Keratinocyte (primary cell): ENCODE results near the gene COMT. TPM values are rescaled to one million over a fixed set of nuclear protein-coding genes. Genes with fewer than 3 reads are reported as not detected.

Source experiments
- DNase-seq: peaks from one replicate; pipeline ENCODE4 v3.0.0-alpha.2; 2011; ENCODE audit warnings: low read depth, missing footprints, low spot score
- FAIRE-seq: peaks from 2 replicates; lab custom pipeline; 2011; peaks lifted over from hg19 to GRCh38; lab: Jason Lieb, UNC
- H2AFZ ChIP-seq: 2 replicates; pipeline ENCODE4 v1.6.0; 2012; ENCODE audit warnings: low read length, control low read depth, inconsistent platforms; ENCODE audit not compliant: control insufficient read depth
- H3K27ac ChIP-seq: 2 replicates; pipeline ENCODE4 v1.5.1; 2011; ENCODE audit warnings: low read length; ENCODE audit not compliant: control insufficient read depth, insufficient read depth
- H3K27me3 ChIP-seq: 3 replicates; pipeline ENCODE4 v1.6.0; 2011; ENCODE audit warnings: low read length; ENCODE audit not compliant: control insufficient read depth, insufficient read depth; ENCODE audit errors: extremely low read depth
- H3K36me3 ChIP-seq, 2 experiments: 2 replicates in 1 of 2; 3 replicates in 1 of 2; pipeline ENCODE4 v1.5.1; 2011; ENCODE audit warnings: low read length in 2 of 2, mild to moderate bottlenecking in 1 of 2; ENCODE audit not compliant: control insufficient read depth in 2 of 2, insufficient read depth in 2 of 2; ENCODE audit errors: extremely low read depth in 1 of 2
- H3K4me1 ChIP-seq: 3 replicates; pipeline ENCODE4 v1.5.1; 2011; ENCODE audit warnings: low read length; ENCODE audit not compliant: control insufficient read depth, insufficient read depth; ENCODE audit errors: extremely low read depth
- H3K4me2 ChIP-seq: 3 replicates; pipeline ENCODE4 v1.6.0; 2011; ENCODE audit warnings: low read depth, low read length; ENCODE audit not compliant: control insufficient read depth, insufficient read depth; ENCODE audit errors: extremely low read depth
- H3K4me3 ChIP-seq, 3 experiments: fragments of 200-600 bp in 1 of 3; sonication (generic) in 1 of 3; 2 replicates in 2 of 3; 3 replicates in 1 of 3; pipeline ENCODE4 v1.5.1; 2011 to 2016; ENCODE audit warnings: low read length in 3 of 3, mild to moderate bottlenecking in 3 of 3, control low read depth in 2 of 3, inconsistent platforms in 1 of 3, low read depth in 1 of 3, mixed read lengths in 1 of 3, mixed run types in 1 of 3, moderate library complexity in 1 of 3; ENCODE audit not compliant: control insufficient read depth in 2 of 3, insufficient read depth in 2 of 3; ENCODE audit errors: extremely low read depth in 1 of 3
- H3K79me2 ChIP-seq: 2 replicates; pipeline ENCODE4 v1.6.0; 2012; ENCODE audit warnings: low read length; ENCODE audit not compliant: control insufficient read depth, insufficient read depth
- H3K9ac ChIP-seq: 3 replicates; pipeline ENCODE4 v1.6.0; 2011; ENCODE audit warnings: low read length; ENCODE audit not compliant: control insufficient read depth, insufficient read depth; ENCODE audit errors: extremely low read depth
- H3K9me1 ChIP-seq: 3 replicates; pipeline ENCODE4 v1.6.0; 2011; ENCODE audit warnings: low read length; ENCODE audit not compliant: control insufficient read depth, insufficient read depth; ENCODE audit errors: extremely low read depth
- H3K9me3 ChIP-seq: 2 replicates; pipeline ENCODE4 v1.5.1; 2012; ENCODE audit warnings: low read depth, low read length; ENCODE audit not compliant: control insufficient read depth
- H4K20me1 ChIP-seq: 3 replicates; pipeline ENCODE4 v1.6.0; 2011; ENCODE audit warnings: low read length; ENCODE audit not compliant: control insufficient read depth, insufficient read depth; ENCODE audit errors: extremely low read depth
- CTCF ChIP-seq, 3 experiments: IDR thresholded peaks in 1 of 3; conservative IDR thresholded peaks in 1 of 3; optimal IDR thresholded peaks in 1 of 3; 2 replicates in 2 of 3; 3 replicates in 1 of 3; pipeline versions ENCODE3 to v1.5.1; 2011; ENCODE audit warnings: low read length in 3 of 3, mild to moderate bottlenecking in 3 of 3, moderate library complexity in 2 of 3, control low read depth in 1 of 3, inconsistent platforms in 1 of 3; ENCODE audit not compliant: insufficient read depth in 2 of 3; ENCODE audit errors: extremely low read depth in 1 of 3
- EZH2 ChIP-seq: IDR thresholded peaks from one replicate; pipeline ENCODE4 v1.6.1; 2012; ENCODE audit warnings: inconsistent platforms, mild to moderate bottlenecking, low read length, moderate library complexity
- dilution Hi-C: fragments of 300-500 bp; cut with MboI; formaldehyde crosslinking; loops from one replicate; pipeline ENCODE4 v1.7.0; 2020; ENCODE audit warnings: low sequenced_read_pairs; ENCODE audit not compliant: extremely low pct_ligation_motif_present
- polyA plus RNA-seq, 5 experiments: library from polyadenylated mRNA; depleted of rRNA in 3 of 5; stranded (reverse) in 3 of 5; stranded (forward) in 1 of 5; unstranded in 1 of 5; fragments of >200 nt; gene quantifications; 1 replicate in 1 of 5; 2 replicates in 3 of 5; 3 replicates in 1 of 5; pipeline versions ENCODE4 v1.2.1 to v1.2.3, GENCODE V29; 2011 to 2012; ENCODE audit warnings: missing spikeins in 2 of 5, low read depth in 1 of 5, low replicate concordance in 1 of 5

The COMT gene
- polyA plus RNA-seq, 1 donor (not counting 4 experiments of a cell fraction or from before 2014, with no cell fraction given): 139 TPM

GRCh38 chr22:19971276-19972124 lies 29.9 kb downstream of the COMT start:
- TF ChIP-seq EZH2 (no peak), CTCF (optimal IDR thresholded peaks at IDR 0.05 in 1 of 3, IDR thresholded peaks at IDR 0.05 in 1 of 3, conservative IDR thresholded peaks at IDR 0.05 in 1 of 3; ENCODE audit: extremely low read depth in 1 of 3, insufficient read depth in 2 of 3, low read length in 3 of 3) (no peak)
- no peak overlapping the region for H3K9ac ChIP-seq
- no peak overlapping the region for H3K27ac ChIP-seq
- peaks cover 12 to 25% of the 10 kb centered on the region in 2 experiments for H3K36me3 ChIP-seq
- peaks cover 3% of the 10 kb centered on the region for H3K9me1 ChIP-seq
- dilution Hi-C loops: no loop called here
- no peak overlapping the region for H2AFZ ChIP-seq
- no peak for DNase-seq
- H3K4me2 ChIP-seq: no peak overlapping the region
- H3K9me3 ChIP-seq: no peaks in the 10 kb centered on the region
- H3K79me2 ChIP-seq: no peaks in the 10 kb centered on the region
- peaks cover 18% of the 10 kb centered on the region for H3K4me1 ChIP-seq
- H3K4me3 ChIP-seq: no peak overlapping the region
- no peak for FAIRE-seq
- H4K20me1 ChIP-seq: peaks cover 5% of the 10 kb centered on the region
- no peaks in the 10 kb centered on the region for H3K27me3 ChIP-seq

GRCh38 chr22:19972251-19972650 lies 30.7 kb downstream of the COMT start:
- no peak for FAIRE-seq
- H3K4me1 ChIP-seq: peaks cover 18% of the 10 kb centered on the region
- DNase-seq: no peak
- H3K27me3 ChIP-seq: no peaks in the 10 kb centered on the region
- no peak overlapping the region for H3K4me2 ChIP-seq
- no peak overlapping the region for H3K27ac ChIP-seq
- no peak overlapping the region for H3K4me3 ChIP-seq
- H2AFZ ChIP-seq: no peak overlapping the region
- peaks cover 3% of the 10 kb centered on the region for H3K9me1 ChIP-seq
- H3K9ac ChIP-seq: no peak overlapping the region
- no peaks in the 10 kb centered on the region for H3K9me3 ChIP-seq
- H3K79me2 ChIP-seq: no peaks in the 10 kb centered on the region
- H4K20me1 ChIP-seq: peaks cover 5% of the 10 kb centered on the region
- no peak for TF ChIP-seq EZH2
- TF ChIP-seq CTCF (optimal IDR thresholded peaks at IDR 0.05 in 1 of 3, IDR thresholded peaks at IDR 0.05 in 1 of 3, conservative IDR thresholded peaks at IDR 0.05 in 1 of 3; ENCODE audit: extremely low read depth in 1 of 3, insufficient read depth in 2 of 3, low read length in 3 of 3): no peak
- peaks cover 7 to 20% of the 10 kb centered on the region in 2 experiments for H3K36me3 ChIP-seq
- dilution Hi-C loops: no loop called here
